CD4-positive, alpha-beta T cell (primary cell): ENCODE data around the gene TPCN1. TPM values are rescaled to one million over a fixed set of nuclear protein-coding genes. Genes with fewer than 3 reads are reported as not detected.

Experiments used
- ATAC-seq: fragments of 200-7000 bp; cut with Tn5 transposase; one replicate; pipeline ENCODE4 v1.10.0; 2022; ENCODE audit warnings: mild to moderate bottlenecking; ENCODE audit not compliant: poor library complexity
- CTCF ChIA-PET: fragments of 350-600 bp; sonication (Branson Sonifier 250); formaldehyde crosslinking; loops from one replicate; lab custom pipeline; 2021; ENCODE audit warnings: antibody characterized with exemption, inconsistent platforms; lab: Charles Lee
- POLR2A ChIA-PET: fragments of 350-600 bp; sonication (Branson Sonifier 250); formaldehyde crosslinking; loops from one replicate; lab custom pipeline; 2021; ENCODE audit warnings: antibody characterized with exemption, inconsistent platforms; lab: Charles Lee
- DNase-seq, 14 experiments: peaks; one replicate each; pipeline ENCODE4 v3.0.0-alpha.2; 2013 to 2020; ENCODE audit warnings: mixed read lengths in 2 of 14
- H3K27ac ChIP-seq, 2 donors: one replicate each; pipeline versions ENCODE4 v1.5.1 to v1.7.0; 2013; ENCODE audit warnings: low read length in 2 of 2, low read depth in 1 of 2, mild to moderate bottlenecking in 1 of 2
- H3K27me3 ChIP-seq, 2 experiments: 1 replicate in 1 of 2; 2 replicates in 1 of 2; pipeline versions ENCODE4 v1.6.1 to v1.7.0; 2013; ENCODE audit warnings: low read length in 2 of 2, control low read depth in 1 of 2, mild to moderate bottlenecking in 1 of 2, moderate library complexity in 1 of 2; ENCODE audit not compliant: insufficient read depth in 2 of 2, control insufficient read depth in 1 of 2
- H3K36me3 ChIP-seq: one replicate; pipeline ENCODE4 v1.6.1; 2013; ENCODE audit warnings: low read length, control low read depth; ENCODE audit not compliant: insufficient read depth
- H3K4me1 ChIP-seq: one replicate; pipeline ENCODE4 v1.6.1; 2013; ENCODE audit warnings: low read length, control low read depth; ENCODE audit not compliant: insufficient read depth
- H3K4me3 ChIP-seq: one replicate; pipeline ENCODE4 v1.5.1; 2013; ENCODE audit warnings: mild to moderate bottlenecking, low read length, moderate library complexity
- H3K9me3 ChIP-seq, 2 experiments: 1 replicate in 1 of 2; 2 replicates in 1 of 2; pipeline versions ENCODE4 v1.6.1 to v1.7.0; 2013; ENCODE audit warnings: low read length in 2 of 2, mild to moderate bottlenecking in 2 of 2, control low read depth in 1 of 2, moderate library complexity in 1 of 2; ENCODE audit not compliant: control insufficient read depth in 1 of 2, insufficient read depth in 1 of 2
- H3K27ac Mint-ChIP-seq: one replicate; pipeline ENCODE4 v1.8.0; 2020; ENCODE audit warnings: mixed read lengths
- H3K27me3 Mint-ChIP-seq: one replicate; pipeline ENCODE4 v1.8.0; 2021; ENCODE audit warnings: mixed read lengths
- H3K36me3 Mint-ChIP-seq: one replicate; pipeline ENCODE4 v1.8.0; 2021; ENCODE audit warnings: low read depth, mixed read lengths
- H3K4me1 Mint-ChIP-seq: one replicate; pipeline ENCODE4 v1.8.0; 2021; ENCODE audit warnings: low read depth, mixed read lengths
- H3K4me3 Mint-ChIP-seq: one replicate; pipeline ENCODE4 v1.8.0; 2020; ENCODE audit warnings: mild to moderate bottlenecking, mixed read lengths
- H3K9me3 Mint-ChIP-seq: one replicate; pipeline ENCODE4 v1.8.0; 2020; ENCODE audit warnings: mixed read lengths
- CTCF ChIP-seq: fragments of 200-600 bp; IDR thresholded peaks from one replicate; pipeline ENCODE4 v1.8.0; 2022; ENCODE audit warnings: antibody characterized with exemption, mild to moderate bottlenecking
- intact Hi-C, 2 experiments: fragments of 100-400 bp; cut with DNase I in 1 of 2; cut with micrococcal nuclease in 1 of 2; formaldehyde crosslinking; loops; one replicate each; pipeline versions ENCODE4 v1.15.1 to v1.9.0; 2023 to 2025; cut with DNase I, micrococcal nuclease
- total RNA-seq, 174 experiments: library from RNA in 2 of 174; stranded (reverse) in 2 of 174; gene quantifications; one replicate each; pipeline ENCODE4 v1.2.3 and lab custom pipeline; 2021 to 2026

Gene TPCN1
- total RNA-seq, 2 experiments from 2014 or later: 52.4 to 59.7 TPM

DNA sequence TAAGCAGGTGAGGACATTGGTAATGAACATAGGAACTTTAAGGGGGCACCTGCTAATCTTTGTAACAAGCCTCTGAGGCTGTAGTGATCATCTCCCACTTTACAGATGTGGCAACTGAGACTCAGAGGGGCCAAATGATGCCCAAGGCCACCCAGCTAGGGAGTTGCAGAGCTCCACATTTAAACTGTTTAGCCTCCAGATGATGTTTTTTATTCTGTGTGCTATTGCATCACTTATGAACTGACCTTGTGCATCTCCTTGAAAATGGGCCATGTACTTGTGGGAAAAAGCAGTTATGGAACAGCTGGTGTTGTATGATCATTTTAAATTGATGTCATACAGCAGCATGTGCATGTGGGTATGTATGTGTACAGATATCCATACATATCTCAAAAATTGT is 41.4 kb downstream of the TPCN1 start:
- DNase-seq (no peak), ATAC-seq (no peak)
- Histone ChIP-seq H3K4me1 (peaks cover 42% of the 10 kb centered on the region), H3K27me3 (no peaks in the 10 kb centered on the region), H3K4me3 (no peak overlapping the region), H3K36me3 (peaks cover 16% of the 10 kb centered on the region), H3K9me3 (no peaks in the 10 kb centered on the region), H3K27ac (peak overlapping the region in 1 of 2 donors; percentile 63)
- H3K36me3 Mint-ChIP-seq: peaks cover 45% of the 10 kb centered on the region
- no peaks in the 10 kb centered on the region for H3K9me3 Mint-ChIP-seq
- H3K4me1 Mint-ChIP-seq: peaks cover 46% of the 10 kb centered on the region
- intact Hi-C loops: no loop called here
- H3K27me3 Mint-ChIP-seq: no peaks in the 10 kb centered on the region
- no peak overlapping the region for H3K4me3 Mint-ChIP-seq
- ChIA-PET POLR2A (interaction anchor here (2.3 kb wide), 1 partner anchor 41 kb away, joined by 11 read pairs; the partner anchor contains the start of gene TPCN1), CTCF (no interaction called here)
- no peak for TF ChIP-seq CTCF
- peak overlapping the region; percentile 80 for H3K27ac Mint-ChIP-seq

DNA sequence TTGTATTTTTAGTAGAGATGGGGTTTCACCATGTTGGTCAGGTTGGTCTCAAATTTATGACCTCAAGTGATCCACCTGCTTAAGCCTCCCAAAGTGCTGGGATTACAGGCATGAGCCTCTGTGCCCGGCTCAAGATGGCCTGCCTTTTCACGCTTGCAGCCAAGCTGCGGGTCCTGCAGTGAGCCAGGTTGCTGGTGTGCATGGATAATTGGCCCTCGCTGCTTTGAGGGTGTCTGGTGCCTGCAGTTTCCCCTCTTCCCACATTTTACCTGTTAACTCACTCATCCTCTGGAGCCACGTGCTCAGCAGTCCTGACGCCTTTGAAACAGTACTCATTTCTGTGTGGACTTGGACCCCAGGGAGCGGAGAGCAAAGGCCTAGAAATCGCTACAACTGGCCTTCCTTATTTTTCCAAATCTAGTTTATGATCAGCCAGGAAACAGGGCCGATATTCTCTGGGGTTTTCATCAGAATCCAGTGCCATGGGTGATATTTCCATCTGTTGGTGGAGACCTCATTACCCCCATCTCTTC is 42.2 kb downstream of the TPCN1 start:
- Mint-ChIP-seq H3K27me3 (no peaks in the 10 kb centered on the region), H3K4me1 (peaks cover 46% of the 10 kb centered on the region), H3K36me3 (peaks cover 52% of the 10 kb centered on the region), H3K9me3 (no peaks in the 10 kb centered on the region), H3K4me3 (peak overlapping the region; percentile 11), H3K27ac (peak overlapping the region; percentile 76)
- TF ChIP-seq CTCF: no peak
- POLR2A ChIA-PET: interaction anchor here (2.3 kb wide), 1 partner anchor 42 kb away, joined by 11 read pairs; the partner anchor contains the start of gene TPCN1
- Histone ChIP-seq H3K27me3 (no peaks in the 10 kb centered on the region), H3K4me1 (peaks cover 42% of the 10 kb centered on the region), H3K9me3 (no peaks in the 10 kb centered on the region), H3K27ac (peak overlapping the region in 1 of 2 donors; percentile 63), H3K4me3 (no peak overlapping the region), H3K36me3 (peaks cover 24% of the 10 kb centered on the region)
- no peak for DNase-seq
- CTCF ChIA-PET: no interaction called here
- ATAC-seq: no peak
- intact Hi-C loops: no loop called here

GRCh38 chr12:113266106-113266895 is 45.0 kb downstream of the TPCN1 start:
- Mint-ChIP-seq H3K4me3 (no peak overlapping the region), H3K27me3 (no peaks in the 10 kb centered on the region), H3K36me3 (peaks cover 58% of the 10 kb centered on the region), H3K4me1 (peaks cover 29% of the 10 kb centered on the region), H3K9me3 (no peaks in the 10 kb centered on the region), H3K27ac (no peak overlapping the region)
- intact Hi-C loops: no loop called here
- no peak overlapping the region for H3K4me3 ChIP-seq
- peaks cover 44% of the 10 kb centered on the region for H3K36me3 ChIP-seq
- peaks cover 30% of the 10 kb centered on the region for H3K4me1 ChIP-seq
- TF ChIP-seq CTCF: no peak
- CTCF ChIA-PET: no interaction called here
- no peak overlapping the region for H3K27ac ChIP-seq
- no peaks in the 10 kb centered on the region for H3K9me3 ChIP-seq
- H3K27me3 ChIP-seq: no peaks in the 10 kb centered on the region
- DNase-seq (no peak), ATAC-seq (no peak)
- POLR2A ChIA-PET: no interaction called here
